Stimulated activated CD4-positive, alpha-beta T cell treated with anti-CD3 and anti-CD28 coated beads, Interleukin-1b, Interleukin-23, amount 100 ng/mL, for 1 hour (primary cell): ENCODE measurements around the gene AEBP2.
"Not testable (repeated sequence)": the region's sequence is repeated elsewhere in the genome, so short reads cannot be mapped to it uniquely, and the experiment has no call there.

Experiments
- DNase-seq, 2 donors: peaks; one replicate each; pipeline ENCODE4 v3.0.0-alpha.2; 2020; ENCODE audit warnings: low read depth in 2 of 2

Gene AEBP2

GRCh38 chr12:19552441-19553097, 113.3 kb downstream of the AEBP2 start:
- not testable (repeated sequence) for DNase-seq

GRCh38 chr12:19553175-19553574, 113.9 kb downstream of the AEBP2 start:
- DNase-seq: no peak

GRCh38 chr12:19561411-19561961, 122.2 kb downstream of the AEBP2 start:
- no peak for DNase-seq
